ENCODE data around the gene TRIM39.

The TRIM39 gene

DNA sequence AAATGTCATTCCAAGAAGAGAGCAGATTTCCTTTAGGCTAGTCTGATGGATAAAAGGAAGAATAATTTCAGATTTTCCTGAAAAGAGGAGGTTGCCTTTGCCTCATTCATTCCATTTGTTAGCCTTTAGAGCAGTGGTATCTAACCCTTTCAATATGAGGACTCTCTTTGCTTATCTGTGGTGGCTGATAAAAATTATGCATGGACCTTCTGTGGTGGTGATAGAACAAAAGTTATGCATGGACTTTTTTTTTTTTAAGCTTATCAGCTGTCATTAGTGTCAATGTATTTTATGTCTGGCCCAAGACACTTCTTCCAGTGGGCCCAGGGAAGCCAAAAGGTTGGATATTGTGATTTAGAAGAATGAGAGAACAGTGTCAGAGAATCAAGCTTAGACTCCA is 1.7 kb downstream of the TRIM39 start:
- DNase-seq = no peak

DNA sequence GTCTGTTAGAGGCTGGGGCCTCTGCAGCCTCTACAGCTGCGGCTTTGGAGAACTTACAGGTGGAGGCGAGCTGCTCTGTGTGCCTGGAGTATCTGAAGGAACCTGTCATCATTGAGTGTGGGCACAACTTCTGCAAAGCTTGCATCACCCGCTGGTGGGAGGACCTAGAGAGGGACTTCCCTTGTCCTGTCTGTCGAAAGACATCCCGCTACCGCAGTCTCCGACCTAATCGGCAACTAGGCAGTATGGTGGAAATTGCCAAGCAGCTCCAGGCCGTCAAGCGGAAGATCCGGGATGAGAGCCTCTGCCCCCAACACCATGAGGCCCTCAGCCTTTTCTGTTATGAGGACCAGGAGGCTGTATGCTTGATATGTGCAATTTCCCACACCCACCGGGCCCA is 2.6 kb downstream of the TRIM39 start:
- peak; percentile 20 for DNase-seq

DNA sequence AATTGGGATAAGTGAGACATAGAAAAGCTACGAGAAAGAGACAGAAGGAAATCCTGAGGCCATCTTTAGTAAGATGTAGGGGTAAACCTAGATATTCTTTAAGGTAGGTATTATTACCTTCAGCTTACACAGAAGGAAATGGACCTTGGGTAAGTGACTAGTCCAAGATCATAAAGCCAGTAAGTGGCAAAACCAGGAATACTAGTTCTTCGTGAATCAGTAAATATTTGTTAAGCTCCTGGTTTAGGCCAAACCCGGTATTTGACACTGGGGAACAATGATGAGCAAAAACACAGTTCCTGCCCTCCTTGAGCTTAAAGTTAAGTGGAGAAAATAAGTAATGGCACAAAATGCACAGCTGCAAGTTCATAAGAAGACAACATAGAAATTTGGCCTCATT is 5.3 kb downstream of the TRIM39 start:
- DNase-seq = no peak

GRCh38 chr6:30334075-30334783 is 7.5 kb downstream of the TRIM39 start:
- DNase-seq = no peak

GRCh38 chr6:30340589-30341054 is 13.9 kb downstream of the TRIM39 start:
- DNase-seq = no peak

DNA sequence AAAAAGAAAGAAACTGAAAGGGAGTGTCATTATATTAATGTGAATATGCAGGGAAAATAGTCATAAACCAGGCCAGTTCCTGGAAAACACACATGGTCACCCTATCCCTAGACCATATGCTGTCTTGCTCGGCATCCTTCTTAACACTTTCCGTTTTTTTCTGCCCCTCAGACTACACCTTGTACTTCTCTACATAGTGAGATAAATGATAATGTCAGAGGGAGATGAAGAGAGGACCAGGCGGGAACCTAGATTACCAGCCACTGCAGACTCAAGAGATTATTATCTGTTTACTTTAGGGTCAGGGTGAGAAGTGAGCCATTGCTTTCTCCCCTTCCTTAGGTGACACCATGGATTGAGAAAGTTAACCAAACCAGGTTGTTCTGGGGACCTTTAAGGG is 14.5 kb downstream of the TRIM39 start:
- no peak for DNase-seq

DNA sequence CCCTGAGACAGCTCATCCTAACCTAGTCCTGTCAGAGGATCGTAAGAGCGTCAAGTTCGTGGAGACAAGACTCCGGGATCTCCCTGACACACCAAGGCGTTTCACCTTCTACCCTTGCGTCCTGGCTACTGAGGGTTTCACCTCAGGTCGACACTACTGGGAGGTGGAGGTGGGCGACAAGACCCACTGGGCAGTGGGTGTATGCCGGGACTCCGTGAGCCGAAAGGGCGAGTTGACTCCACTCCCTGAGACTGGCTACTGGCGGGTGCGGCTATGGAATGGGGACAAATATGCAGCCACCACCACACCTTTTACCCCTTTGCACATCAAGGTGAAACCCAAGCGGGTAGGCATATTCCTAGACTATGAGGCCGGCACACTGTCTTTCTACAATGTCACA is 15.0 kb downstream of the TRIM39 start:
- DNase-seq = no peak

- DNase-seq = no peak
Observed at GRCh38 chr6:30344191-30344867, 17.6 kb downstream of the TRIM39 start.

- peak; percentile 60 for DNase-seq
Observed at GRCh38 chr6:30344868-30345671, 18.3 kb downstream of the TRIM39 start, which contains the start of gene RPP21. Gene RPP21 (plus strand): TSS chr6:30345156. CDS start chr6:30345172, 16 bp downstream.

DNA sequence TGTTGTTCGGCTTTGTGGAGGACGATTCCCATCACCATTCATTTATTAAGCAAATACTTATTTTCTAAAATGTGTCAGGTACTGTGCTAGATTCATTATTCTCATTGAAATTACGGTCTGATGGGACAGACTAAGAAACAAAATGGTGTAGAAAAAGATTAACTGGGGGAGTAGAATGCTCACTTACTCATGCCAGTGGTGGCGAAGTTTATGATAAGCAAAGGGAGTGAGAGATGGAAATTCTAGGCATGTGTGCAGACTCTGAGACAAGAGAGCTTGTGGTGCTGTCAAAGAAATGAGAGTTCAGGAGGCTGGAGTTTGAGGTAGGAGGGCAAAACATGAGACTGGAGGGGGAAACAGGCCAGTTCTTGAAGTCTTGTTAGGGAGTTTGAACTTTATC is 19.1 kb downstream of the TRIM39 start:
- no peak for DNase-seq

GRCh38 chr6:30348957-30349356 is 22.2 kb downstream of the TRIM39 start:
- DNase-seq = peak; percentile 55

DNA sequence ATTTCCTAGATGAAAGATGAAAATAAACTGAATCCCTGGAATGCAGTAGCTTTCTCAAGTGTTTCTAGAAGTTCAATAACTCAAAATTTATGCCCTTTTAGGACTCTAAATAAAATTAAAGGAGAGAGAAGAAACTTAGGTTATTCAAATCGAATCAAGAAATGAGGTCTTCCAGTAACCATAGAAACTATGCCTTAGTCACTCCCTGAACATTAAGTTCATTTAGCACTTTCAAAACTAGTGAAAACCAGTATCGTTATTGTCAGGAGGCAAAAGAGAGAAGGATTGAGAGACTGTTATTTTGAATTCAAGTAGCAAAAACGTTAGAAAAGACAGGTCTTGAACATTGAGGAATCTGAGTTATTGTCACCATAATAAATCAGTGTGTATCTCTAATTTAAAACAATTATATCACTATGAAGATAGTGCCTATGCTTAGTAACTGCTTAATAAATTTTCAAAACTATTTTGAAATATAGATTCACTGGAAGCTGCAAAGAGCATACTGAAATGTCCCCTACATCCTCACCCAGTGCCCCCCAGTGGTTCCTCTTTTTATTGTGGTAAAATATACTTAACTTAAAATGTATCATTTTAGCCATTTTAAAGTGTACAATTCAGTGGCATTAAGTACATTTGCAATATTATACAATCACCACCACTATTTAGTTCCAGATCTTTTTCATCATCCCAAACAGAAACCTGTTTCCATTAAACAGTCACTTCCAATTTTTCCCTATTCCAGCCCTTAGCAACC is 22.9 kb downstream of the TRIM39 start:
- peak; percentile 16 for DNase-seq

- no peak for DNase-seq
Observed at GRCh38 chr6:30350524-30350923, 23.8 kb downstream of the TRIM39 start.

DNA sequence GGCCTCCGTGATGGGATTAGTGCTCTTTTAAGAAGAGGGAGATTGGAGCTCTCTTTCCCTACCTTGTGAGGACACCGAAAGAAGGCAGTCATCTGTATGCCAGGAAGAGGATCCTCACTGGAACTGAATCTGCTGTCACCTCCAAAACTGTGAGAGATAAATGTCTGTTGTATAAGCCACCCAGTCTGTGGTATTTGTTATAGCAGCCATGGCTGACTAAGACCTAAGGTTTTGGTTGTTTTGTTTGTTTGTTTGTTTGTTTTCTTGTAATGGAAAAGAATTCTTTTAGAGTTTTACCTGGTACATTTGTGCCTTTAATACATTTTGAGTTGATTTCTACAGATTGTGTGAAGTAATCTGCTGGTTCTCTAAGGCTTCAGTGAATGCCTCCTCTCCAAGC is 25.8 kb downstream of the TRIM39 start:
- DNase-seq = no peak

DNA sequence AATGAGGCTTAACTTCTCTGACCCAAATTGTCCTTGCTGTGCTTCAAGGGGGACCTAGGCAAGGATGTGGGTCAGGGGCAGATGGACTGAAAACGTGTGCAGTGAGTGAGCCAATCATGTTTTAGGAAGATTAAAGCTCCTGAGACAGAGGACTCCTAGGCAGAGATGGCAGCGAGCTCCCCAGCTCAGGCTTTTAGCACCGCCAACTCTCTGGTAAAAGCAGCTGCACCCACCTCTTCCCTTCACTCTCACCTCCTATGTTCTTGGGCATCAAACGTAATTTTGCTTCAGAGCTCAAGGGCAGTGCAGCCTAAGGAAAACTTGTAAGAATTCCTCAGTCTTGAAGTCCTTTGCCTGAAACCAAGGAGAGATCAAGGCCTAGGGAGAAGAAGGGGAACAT is 28.6 kb downstream of the TRIM39 start:
- DNase-seq = no peak

DNA sequence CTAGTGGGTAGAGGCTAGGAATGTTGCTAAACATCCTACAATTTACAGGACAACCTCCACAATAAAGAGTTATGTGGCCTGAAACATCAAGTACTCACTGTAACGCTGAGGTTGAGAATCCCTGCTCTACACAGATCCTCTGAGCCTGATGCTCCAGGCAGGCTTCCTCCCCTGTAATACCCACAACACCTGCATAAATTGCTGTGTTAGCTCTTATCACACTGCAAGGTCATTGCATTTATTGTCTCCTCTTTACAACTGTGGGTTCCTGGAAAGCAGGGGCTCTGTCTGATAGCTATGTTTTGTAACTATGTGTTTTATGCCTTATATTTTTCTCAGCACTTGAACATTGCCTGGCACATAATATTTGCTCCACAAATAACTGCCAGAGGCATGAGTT is 29.8 kb downstream of the TRIM39 start:
- DNase-seq = no peak

DNA sequence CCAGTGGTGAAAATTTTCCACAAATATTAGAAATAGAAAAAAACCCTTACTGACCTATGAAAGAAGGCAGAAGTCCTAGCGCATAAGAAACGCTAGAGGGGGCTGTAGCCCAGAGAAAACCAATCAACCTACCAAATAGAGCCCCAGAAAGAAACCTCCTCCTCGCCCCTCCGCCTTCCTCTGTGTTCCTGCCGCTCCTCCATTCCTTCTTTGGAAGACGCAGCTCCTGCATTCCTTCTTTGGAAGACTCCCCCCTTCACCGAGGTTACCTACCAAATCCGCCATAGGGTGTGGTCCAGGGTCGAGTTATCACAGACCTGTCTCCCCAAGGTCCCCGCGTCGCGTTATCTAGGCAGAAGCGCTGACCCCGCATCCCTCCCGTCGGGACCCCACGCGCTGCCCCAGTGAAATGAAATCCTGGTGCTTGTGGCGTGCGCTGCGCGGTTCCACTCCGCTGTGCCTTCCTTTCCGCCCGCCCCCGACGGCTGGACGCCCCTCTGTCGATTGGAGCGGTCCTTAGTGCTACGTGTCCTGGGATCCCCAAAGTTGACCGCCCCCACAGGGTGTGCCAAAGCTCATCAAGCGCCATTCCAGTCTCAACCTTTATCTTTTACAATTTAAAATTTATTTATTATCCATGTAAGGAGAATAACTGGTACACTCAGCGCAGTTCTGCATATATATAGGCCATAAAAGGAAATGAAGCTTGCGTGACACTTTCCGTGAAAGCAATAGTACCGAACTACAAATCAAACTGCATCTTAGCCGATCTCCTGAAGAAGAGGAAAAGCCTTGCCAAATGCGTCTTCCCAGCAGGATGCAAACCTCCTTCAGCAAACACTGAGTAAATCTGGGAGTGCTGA is 31.2 kb downstream of the TRIM39 start:
- peak; percentile 42 for DNase-seq

- no peak for DNase-seq
Observed at GRCh38 chr6:30359276-30359675, 32.5 kb downstream of the TRIM39 start.

DNA sequence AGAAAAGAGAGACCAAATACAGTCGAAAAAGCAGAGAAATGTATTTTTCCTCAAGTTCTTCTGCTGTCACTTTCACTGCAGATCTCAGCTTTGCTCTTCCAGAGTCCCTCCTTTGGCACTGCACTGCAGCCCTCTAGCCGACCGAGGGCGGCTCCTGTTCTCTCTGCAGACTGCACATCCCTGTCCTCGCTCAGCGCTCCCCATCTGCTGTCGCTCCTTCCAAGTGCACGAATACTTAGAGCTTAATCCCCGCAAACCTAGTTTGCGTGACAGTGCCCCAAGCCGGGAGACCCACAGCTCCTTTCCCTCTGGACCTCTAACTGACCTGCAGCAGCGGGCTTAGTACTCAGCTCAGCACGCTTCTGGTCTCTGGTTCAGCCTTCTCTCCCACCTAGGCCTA is 33.4 kb downstream of the TRIM39 start:
- DNase-seq = no peak

GRCh38 chr6:30361661-30362060 is 34.9 kb downstream of the TRIM39 start:
- DNase-seq = no peak

GRCh38 chr6:30363459-30363858 is 36.7 kb downstream of the TRIM39 start:
- DNase-seq = no peak

DNA sequence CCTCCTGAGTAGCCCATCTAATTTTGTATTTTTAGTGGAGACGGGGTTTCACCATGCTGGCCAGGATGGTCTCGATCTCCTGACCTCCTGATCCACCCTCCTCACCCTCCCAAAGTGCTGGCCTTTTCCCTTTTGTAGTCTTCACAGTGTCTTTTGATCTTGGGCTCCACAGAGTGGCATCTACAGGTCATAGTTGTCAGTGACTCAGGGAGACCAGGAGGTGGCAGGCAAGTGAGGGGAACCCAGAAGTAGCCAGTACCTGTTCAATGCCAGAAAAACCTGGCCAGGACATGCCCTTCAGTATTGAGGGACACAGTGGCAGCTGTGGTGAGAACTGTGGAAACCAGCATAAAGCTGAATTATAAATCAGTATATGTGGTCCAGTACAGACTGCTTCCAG is 37.9 kb downstream of the TRIM39 start:
- DNase-seq = no peak

All from MV-4-11 (cell line).